GM11168 (cell line): ENCODE data around the gene MRRF.
"Not testable (repeated sequence)": the region's sequence is repeated elsewhere in the genome, so short reads cannot be mapped to it uniquely, and the experiment has no call there.

Source experiments
- in situ Hi-C: fragments of 300-500 bp; cut with MboI; formaldehyde crosslinking; loops from one replicate; pipeline ENCODE4 v1.12.0; 2022; ENCODE audit warnings: low sequenced_read_pairs; ENCODE audit not compliant: unreplicated experiment

MRRF gene

DNA sequence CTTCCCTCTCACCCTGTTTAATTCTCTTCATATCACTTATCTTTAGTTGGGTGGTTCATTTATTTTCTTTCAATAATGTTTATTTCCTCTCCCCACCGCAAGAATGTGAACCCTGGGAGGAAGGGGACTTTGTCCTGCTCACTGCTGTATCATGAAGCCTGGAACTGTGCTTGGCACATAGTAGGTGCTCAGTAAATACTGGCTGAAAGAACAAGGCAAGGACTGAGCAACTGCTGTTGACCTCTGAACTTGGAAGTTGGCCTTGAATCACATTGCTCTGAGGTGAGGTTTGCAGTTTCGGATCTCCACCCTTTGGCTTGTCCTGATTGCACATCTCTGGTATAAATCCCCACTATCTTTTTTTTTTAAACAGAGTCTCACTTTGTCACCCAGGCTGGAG lies 84.1 kb downstream of the MRRF start:
- in situ Hi-C loops: no loop called here

DNA sequence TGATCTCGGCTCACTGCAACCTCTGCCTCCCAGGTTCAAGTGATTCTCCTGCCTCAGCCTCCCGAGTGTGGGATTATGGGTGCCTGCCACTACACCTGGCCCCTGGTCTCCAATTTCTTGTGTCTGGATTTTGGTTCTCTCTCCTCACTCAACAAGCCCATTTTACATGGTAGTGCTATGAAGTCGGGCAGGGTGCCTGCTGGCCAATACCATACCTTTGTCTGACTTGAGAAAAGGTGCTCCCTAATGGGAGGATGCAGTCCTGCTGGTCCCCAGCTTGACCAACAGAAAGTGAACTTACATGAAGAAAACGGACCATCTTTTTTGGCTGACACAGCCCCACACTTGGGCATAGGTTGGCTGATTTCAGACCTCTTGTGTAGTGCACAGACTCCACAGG lies 84.5 kb downstream of the MRRF start:
- in situ Hi-C loops: no loop called here

DNA sequence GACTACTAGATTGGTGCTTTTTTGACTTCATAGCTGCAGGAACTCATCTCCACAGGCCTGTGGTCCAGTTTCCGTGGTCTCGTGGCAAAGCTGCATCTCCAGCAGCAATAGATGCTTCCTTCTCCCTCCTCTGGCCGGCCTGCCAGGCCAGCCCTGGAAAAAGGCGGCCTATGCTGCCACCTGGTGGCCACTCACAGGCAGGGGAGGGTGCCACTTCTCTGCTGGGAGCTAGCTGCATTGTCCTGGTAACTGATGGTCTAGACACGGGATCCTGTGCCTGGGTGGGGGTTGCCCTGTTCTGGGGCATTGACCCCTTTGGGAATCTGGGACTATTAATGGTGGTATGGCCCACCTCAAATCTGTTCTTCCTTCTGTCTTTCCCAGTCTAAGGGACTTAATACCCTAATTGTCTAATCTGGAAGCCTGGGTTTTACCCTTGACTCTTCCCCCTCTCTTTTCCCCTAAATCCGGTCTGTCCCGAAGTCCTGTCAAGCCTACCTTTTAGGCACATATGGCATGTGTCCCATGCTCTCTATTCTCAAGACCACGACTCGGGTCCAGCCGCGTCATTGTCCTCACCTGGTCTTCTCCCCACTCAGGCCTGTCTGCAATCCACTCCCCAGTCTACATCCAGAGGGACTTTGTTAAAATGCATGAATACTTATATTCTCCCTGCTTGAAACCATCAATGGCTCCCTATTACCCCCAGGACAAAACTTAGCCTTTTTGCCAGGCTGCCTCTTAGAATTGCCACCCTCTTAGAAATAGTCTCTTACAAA lies 86.1 kb downstream of the MRRF start:
- in situ Hi-C loops: loop anchor here (5.0 kb wide), 1 partner anchor 228 kb away; no protein-coding TSS in a partner anchor

DNA sequence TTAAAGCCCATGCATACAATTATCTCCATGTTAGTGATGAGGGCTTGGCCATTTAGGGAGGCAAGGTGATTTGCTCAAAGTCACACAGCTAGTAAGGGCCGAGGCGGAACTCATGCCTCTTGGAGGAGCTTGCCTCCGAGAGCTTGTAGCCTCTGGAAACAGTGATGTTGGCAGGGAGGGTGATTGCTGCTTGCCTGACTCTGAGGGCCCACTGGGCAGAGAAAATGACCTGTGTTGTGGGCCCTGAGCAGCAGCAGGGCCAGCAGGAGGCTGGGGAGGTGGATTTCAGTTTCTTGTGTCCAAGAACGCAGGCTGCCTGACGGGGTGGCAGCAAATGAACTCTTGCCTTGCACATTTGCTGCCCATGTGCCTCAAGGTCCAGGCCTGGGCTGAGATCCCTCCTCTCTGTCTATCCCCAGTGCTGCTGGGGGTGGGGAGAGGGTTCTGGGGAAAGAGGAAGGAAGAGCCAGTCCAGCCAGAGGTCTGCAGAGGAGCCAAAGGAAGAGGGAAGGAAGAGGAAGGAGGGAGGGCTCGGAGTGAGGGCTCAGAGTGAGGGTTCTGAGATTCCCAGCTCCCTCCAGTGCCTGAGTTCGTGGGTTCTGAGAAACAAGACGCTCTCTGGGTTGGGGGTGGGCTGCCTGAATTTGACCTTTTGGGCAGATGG lies 90.0 kb downstream of the MRRF start:
- in situ Hi-C loops: loop anchor here (5.0 kb wide), 1 partner anchor 232 kb away; no protein-coding TSS in a partner anchor

DNA sequence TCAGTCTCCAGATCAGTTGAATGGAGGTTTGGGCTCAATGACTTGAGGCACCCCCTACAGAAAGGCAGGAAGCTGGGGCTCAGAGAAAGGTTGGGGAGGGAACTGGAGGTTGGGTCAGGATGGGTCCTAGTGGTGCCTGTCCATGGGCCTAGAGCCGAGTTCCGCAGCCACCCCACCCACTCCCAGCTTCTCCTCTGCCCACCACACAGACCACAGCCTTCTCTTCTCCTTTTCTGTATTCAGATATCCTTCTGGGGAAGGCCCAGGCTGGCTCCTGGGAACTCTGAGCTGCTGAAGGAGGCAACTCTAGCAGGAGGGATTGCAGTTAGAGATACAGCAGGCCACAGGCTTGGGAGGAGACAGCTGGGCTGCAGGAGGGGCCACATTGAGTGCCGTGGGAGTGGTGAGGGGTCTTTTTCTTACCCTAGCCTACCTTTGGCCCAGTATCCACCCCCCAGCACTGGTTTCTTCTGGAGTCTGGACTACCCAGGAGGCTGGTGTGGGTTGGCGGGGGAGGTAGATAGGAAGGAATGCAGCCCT lies 90.7 kb downstream of the MRRF start:
- in situ Hi-C loops: no loop called here

DNA sequence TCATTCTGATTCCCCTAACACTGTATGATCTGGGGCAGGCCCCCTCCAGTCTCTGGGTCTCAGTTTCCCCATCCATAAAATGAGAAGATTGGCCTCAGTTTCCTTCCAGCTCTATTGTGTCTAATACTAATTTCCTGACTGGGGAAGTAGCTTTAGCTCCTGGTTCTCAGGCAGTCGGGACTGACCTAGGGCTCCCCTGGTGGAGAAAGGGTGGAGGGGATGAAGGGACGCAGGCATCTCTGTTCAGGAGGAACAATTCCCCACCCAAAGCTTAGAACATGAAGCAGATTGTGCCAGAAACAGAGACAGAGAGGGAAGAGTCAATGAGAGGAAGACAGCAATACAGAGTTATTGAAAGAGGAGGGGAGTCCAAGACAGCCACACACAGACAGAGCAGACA lies 91.9 kb downstream of the MRRF start:
- in situ Hi-C loops: no loop called here

DNA sequence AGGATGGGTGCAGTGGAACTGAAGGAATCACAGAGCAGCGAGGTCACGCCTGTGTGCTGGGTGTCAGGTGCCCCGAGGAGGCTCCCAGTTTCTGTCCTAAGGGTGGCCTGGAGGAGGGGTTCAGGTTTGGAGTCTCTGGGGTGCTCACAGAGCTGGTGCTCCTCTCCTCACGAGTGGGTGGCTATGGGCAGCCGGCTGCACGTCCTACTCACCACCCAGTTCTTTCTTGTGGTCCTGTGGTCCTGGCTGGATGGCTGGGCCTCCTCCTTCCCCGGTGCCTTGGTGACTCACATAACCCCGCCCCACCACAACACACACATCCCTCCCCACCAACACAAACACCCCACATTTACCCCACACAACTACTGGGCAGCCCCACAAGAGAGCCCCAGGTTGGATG lies 96.2 kb downstream of the MRRF start:
- in situ Hi-C loops: no loop called here

DNA sequence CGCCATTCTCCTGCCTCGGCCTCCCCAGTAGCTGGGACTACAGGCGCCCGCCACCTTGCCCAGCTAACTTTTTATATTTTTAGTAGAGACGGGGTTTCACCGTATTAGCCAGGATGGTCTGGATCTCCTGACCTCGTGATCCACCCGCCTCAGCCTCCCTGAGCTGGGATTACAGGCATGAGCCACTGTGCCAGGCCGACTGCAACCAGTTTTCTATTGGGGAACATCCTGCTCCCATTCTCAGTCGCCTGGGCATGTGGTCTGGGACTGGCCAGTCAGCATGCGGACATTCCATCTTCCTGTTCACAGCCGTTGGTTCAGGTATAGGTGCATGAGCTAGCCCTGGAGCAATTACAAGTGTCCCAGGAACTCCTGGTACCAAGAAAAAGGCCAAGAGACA lies 98.4 kb downstream of the MRRF start:
- in situ Hi-C loops: not testable (repeated sequence)

DNA sequence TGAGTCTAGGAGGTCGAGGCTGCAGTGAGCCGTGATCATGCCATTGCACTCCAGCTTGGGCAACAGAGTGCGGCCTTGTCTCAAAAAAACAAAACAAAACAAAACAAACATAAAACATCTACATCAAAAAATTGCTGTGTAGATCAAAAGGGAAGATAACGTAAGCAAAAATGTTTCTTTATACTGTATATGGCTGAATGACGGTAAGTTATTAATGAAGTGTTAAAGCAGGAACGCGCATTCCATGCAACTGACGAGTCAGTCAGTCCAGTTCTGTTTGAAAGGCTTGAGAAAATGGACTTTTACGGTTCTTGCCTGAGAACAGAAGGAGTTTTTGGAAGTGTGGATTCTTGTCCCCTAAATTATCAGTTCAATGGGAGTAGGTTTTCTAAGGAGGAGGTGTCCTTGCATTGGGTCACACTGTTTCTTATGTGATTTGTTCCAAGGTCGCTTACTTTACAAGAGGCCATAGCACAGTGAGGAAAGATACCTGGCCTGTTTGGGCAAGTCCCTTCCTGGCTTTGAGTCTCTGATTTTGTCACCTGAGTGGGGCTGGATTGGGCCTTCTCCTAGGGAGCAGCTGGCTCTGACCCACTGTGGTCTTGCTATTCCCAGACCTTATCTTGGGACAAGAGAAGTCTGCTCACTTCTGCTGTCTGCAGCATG lies 99.6 kb downstream of the MRRF start:
- in situ Hi-C loops: no loop called here

DNA sequence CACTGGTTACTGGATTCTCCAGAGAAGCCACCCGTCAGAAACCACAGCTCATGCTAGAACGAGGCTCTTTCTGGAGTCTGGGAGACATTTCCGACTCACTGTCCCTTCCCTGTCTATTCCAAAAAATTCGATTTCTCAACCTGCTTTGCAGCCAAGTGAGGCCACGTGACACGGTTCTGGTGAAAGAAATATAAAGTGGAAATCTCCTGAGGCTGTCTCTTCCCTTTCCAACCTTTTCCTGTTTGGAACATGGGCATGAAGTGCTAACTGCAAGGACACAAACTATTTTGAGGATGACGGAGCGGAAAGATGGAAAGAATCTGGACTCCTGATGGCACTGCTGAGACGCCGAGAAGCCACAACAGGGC lies 100.1 kb downstream of the MRRF start:
- in situ Hi-C loops: no loop called here

DNA sequence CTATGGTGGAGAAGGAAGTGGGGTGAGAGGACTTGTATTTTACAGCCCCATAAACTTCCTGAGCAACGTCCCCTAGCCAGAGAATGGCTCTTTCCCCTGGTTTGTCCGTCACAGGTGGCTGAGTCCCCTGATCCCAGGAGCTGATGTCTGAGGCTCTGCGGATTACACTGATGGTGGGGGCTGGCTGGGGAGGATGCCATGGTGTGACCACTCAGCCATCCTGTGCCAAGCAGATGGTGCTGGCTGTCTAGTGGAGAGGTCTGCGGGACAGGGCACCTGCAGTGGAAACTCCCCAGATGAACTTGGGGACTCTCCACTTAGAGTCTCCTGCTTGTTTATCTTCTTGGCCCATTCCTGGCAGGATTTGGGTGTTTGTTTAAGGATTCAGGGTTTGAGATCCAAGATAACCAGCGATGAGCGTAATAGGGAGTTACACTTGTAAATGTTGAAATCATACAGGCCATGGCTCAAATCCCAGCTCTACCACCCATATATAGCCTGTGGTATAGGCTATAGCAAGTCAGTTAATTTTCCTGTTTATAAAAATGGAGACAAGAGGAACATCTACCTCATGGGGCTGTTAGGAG lies 101.5 kb downstream of the MRRF start:
- in situ Hi-C loops: no loop called here

DNA sequence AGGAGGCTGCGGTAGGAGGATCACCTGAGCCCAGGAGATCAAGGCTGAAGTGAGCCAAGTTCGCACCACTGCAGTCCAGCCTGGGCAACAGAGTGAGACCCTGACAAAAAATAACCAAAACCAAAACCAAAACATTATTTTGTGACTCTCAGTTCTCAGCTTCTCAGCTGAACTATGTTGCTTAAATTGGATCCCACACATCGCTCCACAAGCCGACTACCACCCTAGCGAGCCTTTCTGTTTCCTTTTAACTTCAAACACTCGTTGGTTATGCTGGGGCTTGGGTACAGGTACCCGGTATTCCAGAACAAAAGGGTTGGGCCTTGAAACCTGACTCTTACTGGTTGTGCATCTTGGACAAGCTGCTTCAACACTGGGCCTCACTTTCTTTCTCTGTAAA lies 102.4 kb downstream of the MRRF start:
- in situ Hi-C loops: no loop called here

DNA sequence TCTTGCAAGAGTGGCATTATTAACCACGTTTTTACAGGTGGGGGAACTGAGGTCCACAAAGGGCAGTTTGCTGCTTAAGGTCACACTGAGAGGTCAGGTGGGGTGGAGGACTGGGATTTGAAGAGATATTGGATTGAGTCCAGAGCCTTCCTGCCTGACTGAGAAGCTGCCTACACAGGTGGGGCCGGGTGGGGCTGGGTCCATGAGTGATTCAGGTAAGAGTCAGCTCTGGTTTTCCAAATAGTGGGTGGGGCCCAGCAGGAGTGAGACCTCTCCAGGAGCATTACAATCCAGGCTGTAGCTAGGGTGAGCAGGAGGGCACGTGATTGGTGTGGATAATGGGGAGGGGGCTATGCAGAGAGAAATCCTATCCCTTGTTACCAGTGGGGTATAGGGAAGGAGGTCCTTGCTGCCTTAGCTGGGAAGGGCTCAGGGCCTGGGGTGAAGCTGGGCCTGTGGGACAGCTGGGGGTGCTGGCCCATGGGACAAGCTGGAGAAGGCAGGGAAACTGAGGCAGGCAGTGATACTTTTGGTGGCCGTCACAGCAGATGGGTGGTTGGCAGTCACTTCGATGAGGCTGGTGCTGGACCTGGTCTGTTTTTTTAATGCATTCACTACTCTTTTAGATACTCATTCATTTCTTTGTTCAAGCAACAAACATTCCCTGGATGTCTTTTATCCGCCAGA lies 103.2 kb downstream of the MRRF start:
- in situ Hi-C loops: no loop called here

DNA sequence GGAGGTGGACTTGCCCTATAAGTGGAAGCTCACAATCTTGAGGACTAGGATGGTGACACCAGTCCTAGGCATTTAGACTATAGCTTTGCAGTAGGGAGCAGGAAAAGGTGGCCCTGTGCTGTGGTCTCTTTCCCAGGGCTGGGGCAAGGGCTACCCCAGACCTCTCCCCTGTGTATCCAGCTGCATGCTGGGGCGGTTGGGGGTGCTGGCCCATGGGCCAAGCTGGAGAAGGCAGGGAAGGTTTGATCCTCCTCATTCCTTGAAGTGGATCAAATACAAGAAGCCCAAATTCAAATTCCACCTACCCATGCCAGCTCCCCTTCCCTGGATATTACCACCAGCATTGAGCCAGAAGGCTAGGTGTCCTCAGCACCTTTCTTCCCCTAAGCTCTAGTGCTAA lies 104.0 kb downstream of the MRRF start:
- in situ Hi-C loops: no loop called here

DNA sequence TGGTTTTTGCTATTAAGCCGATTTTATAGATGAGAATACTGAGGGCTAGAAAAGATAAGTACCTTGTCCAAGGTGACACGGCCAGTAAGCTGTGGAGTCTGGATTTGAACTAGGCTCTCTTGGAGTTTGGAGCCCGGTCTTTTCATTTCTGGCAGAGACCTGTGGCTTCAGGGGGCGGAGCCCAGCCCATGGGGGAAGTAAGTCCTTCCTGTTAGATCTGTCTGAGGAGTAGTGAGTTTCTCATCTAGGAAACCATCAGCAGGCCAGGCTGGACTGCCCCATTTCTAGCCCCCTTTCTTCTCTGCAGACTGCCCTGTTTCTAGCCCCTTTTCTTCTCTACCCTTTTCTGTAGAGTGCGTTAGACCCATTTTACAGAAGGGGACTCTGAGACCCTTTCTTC lies 105.6 kb downstream of the MRRF start:
- in situ Hi-C loops: no loop called here

DNA sequence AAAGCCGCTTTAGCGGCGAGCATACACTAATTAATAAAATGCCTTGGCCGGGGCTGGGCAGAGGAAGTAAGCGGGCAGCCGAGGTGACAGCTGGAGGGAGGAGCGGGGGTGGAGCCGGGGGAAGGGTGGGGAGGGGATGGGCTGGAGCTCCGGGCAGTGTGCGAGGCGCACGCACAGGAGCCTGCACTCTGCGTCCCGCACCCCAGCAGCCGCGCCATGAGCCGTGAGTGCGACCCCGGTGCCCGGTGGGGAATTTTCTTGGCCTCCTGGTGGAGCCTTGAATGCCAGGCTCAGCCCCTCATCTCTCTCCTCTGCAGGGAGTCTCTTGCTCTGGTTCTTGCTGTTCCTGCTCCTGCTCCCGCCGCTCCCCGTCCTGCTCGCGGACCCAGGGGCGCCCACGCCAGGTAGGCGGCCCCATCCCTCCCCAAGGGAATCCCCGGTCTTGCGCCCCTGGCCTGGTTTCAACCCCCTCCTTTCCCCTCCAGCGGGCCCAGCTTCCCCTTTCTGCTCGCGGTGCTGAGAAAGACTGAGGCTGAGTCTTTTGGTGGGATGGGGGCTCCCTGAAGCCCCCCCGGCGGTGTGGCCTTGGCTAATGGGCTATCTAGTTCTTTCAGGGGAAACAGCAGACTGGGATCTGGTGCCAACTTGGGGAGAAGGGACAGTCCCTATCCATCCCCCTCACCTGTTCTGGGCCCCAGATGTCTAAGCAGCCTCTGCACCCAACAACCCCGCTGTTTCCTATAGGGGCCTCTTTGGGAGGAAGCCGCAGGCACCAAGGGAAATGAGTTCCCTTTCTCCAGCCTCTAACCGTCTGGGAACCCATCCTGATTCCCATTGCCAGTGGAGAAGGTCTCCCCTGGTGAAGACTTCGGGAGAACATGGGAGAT lies 106.4 kb downstream of the MRRF start, which contains the start of gene PTGS1:
TSS of gene PTGS1 (plus strand) at position 156 of the 887 bp plus-strand sequence. CDS start at position 217, 61 bp downstream.
- in situ Hi-C loops: no loop called here

DNA sequence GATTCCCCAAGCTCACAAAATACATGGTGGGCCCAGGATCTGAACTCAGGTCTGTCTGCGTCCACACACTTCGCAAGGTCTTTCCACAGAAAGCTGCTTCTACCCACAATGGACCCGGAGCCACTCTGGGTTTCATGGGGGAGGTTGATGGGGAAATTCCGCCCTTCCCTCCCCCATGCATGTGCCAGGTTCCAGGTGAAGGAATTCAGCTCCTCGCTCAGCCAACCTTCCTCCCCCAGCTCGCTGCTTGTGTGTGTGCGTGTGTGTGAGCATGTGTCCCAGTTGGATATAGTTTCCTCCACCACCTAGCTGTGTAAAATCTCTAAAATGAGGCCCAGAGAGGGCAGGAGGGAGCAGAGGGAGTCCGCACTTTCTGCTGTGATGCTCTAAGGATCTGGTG lies 107.2 kb downstream of the MRRF start:
- in situ Hi-C loops: no loop called here

DNA sequence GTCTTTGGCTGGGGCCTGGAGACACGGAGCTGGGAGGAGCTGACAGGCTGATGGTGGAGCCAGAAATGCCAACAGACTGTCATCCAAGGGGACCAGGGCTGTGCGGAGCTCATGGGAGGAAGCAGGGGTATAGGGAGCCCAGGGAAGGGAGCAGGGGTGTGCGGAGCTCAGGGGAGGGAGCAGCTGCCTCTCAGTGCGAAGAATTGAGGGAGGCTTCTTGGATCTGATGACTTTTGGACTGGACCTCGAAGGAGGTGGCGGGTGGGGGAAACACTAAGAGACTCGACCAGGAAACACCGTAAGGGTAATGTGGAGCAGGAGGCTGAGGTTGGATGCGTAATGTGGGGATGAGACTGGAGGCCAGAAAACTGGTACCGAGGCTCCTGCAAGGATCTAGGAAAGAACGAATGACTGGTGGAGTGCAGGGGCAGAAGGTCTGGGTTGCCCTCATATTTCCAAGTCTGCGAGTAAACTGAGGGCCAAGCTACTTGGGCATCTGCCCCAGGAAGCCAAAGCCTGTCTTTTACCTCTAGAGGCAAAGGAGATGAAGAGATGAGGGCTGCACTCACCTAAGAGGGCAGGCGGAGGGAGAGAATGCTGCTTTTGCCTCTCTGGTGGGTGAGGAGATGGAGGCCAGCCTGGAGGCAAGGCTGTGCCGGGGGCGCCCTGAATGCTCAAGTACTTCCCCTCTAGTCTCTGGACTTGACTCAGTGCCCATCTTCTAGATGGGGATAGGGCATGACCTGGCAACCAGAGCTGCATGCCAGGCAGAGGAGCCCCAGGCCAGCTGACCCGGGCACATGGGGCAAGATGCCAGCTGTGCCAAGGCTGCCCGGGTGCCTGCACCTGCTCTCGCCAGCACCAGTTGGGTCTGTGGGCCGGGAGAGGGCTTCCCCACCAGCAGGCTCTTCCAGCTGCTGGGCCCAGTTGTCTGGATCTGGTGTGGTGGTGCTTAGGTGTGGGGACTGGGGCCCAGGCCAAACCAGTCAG lies 108.5 kb downstream of the MRRF start:
- in situ Hi-C loops: no loop called here
